AG09309 (cell line): ENCODE results near the gene CTTN.

Experiments
- DNase-seq: peaks from one replicate; pipeline ENCODE4 v3.0.0-alpha.2; 2010; ENCODE audit warnings: low read depth
- H3K4me3 ChIP-seq: 2 replicates; pipeline ENCODE4 v1.5.1; 2011; ENCODE audit warnings: mild to moderate bottlenecking, low read depth, low read length, moderate library complexity; ENCODE audit not compliant: control insufficient read depth
- CTCF ChIP-seq: IDR thresholded peaks from 2 replicates; pipeline ENCODE4 v1.5.1; 2011; ENCODE audit warnings: mild to moderate bottlenecking, low read depth, low read length, inconsistent platforms; ENCODE audit not compliant: insufficient read depth, control insufficient read depth; ENCODE audit errors: missing control alignments

CTTN gene

DNA sequence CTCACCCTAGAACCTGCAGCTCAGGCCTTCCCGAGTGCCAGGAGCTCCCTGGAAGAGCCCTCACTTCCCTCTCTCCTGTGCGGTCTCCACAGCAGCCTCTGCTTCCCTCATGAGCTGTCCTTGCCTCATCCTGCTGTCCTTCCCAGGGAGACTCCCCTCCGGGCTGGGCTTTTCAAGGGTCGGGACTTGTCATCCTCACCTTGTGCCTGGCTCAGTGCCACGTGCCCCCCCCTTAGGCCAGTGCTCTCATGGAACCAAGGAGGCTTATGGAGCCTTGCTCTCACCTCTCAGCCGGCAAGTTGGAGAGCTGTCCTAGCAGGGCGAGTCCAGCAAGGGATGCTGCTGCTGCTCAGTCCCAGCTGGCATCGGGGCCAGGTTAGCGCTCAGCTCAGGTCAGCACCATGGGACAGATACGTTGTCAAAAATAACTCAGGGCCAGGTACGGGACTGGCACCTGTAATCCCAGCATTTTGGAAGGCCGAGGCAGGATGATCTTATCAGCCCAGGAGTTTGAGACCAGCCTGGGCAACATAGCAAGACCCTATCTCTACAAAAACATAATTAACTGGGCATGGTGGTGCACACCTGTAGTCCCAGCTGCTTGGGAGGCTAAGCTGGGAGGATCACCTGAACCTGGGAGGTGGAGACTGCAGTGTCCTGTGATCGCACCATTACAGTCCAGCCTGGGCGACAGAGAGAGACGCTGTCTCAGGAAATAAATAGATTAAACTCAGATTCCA, 13.6 kb downstream of the CTTN start:
- no peak for TF ChIP-seq CTCF
- DNase-seq, result no peak
- no peak overlapping the region for H3K4me3 ChIP-seq

GRCh38 chr11:70413151-70413550, 14.8 kb downstream of the CTTN start:
- no peak for TF ChIP-seq CTCF
- no peak overlapping the region for H3K4me3 ChIP-seq

GRCh38 chr11:70414341-70415100, 16.2 kb downstream of the CTTN start:
- no peak for TF ChIP-seq CTCF
- no peak overlapping the region for H3K4me3 ChIP-seq
- DNase-seq, result no peak

More at GRCh38 chr11:70413151-70413550, 14.8 kb downstream of the CTTN start:
- DNase-seq, result no peak

DNA sequence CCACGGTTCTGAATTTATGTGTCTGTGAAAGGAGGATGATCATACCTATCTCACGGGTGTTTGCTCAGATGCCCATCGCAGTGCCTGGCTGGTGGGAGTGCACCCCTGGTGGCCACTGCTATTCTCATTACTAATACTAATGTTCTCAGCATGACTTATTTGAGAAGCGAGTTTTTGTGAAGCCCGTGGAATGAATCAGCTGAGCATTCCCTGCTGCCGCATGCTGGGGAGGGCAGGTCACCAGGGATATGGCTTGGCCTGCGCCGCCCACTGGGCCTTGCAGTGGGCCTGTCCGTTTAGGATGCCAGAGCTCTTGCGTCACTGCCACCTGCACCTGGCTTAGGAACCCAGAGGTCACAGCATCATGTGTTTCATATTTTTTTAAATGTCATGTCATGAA, 16.9 kb downstream of the CTTN start:
- TF ChIP-seq CTCF, result peak; percentile 53
- no peak overlapping the region for H3K4me3 ChIP-seq
- DNase-seq, result no peak

DNA sequence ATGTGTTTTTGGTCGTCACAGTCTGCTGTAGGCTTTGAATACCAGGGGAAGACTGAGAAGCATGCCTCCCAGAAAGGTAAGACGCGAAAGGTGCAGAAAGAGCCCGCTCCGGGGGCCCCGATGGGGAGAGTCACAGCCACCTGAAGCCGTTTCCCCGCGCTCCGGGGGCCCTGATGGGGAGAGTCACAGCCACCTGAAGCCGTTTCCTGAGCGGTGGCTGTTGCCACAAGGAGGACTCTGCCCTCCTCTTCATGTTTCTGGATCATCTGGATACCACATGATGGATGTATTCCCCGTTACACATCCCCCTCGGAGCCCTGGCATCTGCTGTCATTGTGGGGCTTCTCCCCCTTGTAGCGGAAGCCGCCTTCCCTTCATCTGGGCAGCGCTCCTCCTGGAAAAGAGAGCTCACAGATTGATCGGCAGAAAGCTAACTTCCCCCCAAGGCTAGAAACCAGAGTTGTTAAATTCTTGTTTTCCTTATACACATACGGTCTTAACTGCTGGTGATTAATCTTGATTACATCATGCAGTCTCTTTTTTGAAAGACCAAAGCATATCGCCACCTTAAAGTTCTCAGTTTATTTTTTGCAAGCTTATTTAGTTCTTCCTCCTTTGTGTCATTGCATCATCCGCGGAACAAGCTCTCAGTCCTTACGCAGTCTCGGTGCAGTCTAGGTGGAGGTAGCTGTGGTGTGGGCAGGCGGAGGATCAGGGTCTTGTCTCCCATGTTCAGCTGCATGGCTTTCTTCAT, 17.5 kb downstream of the CTTN start:
- TF ChIP-seq CTCF, result no peak
- H3K4me3 ChIP-seq, result no peak overlapping the region
- DNase-seq, result no peak

- TF ChIP-seq CTCF, result no peak
- no peak for DNase-seq
- no peak overlapping the region for H3K4me3 ChIP-seq
Observed at GRCh38 chr11:70416881-70417280, 18.6 kb downstream of the CTTN start.
